NB4 (cell line): ENCODE data around the gene TYW1B.
A peak's percentile ranks its signal among the peaks of the same experiment; 100 is the strongest.
"Not testable (repeated sequence)": the region's sequence is repeated elsewhere in the genome, so short reads cannot be mapped to it uniquely, and the experiment has no call there.

Source experiments
- DNase-seq: peaks from one replicate; pipeline ENCODE4 v3.0.0; 2010; ENCODE audit warnings: low read depth
- H3K4me3 ChIP-seq: one replicate; pipeline ENCODE4 v1.5.1; 2011; ENCODE audit warnings: mild to moderate bottlenecking, low read depth, low read length, moderate library complexity
- CTCF ChIP-seq: IDR thresholded peaks from one replicate; pipeline ENCODE4 v1.5.1; 2012; ENCODE audit warnings: low read depth, low read length
- MAX ChIP-seq: IDR thresholded peaks from 2 replicates; pipeline ENCODE4 v1.6.1; 2011; ENCODE audit warnings: low read depth, low read length
- MYC ChIP-seq: IDR thresholded peaks from 2 replicates; pipeline ENCODE4 v1.6.1; 2011; ENCODE audit warnings: low read depth, low read length
- POLR2A ChIP-seq: IDR thresholded peaks from 2 replicates; pipeline ENCODE4 v1.6.1; 2011; ENCODE audit warnings: mild to moderate bottlenecking; ENCODE audit not compliant: insufficient read length; ENCODE audit errors: extremely low read depth

The TYW1B gene

DNA sequence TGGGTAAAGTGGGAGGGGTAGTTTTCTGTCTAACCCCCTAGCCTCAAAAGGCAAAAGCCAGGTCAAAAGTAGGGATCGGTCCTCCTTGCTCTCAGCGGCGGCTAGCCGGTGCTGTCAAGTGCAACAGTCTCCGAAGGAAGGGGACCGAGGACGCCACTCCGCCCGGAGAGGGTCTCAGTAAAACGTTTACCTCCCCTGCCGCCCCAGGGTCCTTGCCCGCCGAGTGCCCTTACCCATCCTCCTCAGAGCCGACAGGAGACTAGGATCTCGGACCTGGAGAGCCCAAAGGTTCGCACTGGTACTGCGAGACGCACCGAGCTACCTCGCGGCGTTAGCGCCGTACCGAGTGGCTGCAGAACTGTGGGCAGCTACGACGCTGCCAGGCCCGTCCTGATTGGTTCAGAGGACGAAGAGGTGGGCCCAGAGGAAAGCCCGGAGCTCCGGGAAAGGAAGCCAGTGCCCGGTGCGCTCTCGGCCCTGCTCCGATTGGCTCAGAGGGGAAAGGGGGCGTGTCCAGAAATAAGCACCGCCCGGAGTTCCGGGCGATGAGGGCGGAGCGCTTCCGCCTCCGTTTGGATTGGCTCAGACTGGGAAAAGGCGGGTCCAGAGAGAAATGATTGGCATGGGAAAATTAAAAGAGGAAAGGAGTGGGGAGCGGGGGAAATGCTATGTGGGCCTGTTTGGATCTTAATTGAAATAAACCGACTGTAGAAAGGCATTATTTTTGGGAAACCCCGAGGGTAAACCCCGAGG lies at the start of gene TYW1B:
Gene TYW1B (minus strand): TSS at position 362 of the 753 bp plus-strand sequence. CDS start 125 bp downstream, at position 237.
- peak within 1 kb of the TSS; percentile 93 for H3K4me3 ChIP-seq
- TF ChIP-seq MAX, result peak; percentile 34
- TF ChIP-seq MYC, result 0 out of 2 replicates have a peak, but pooled peaks have one; percentile 20
- peak; percentile 91 for TF ChIP-seq POLR2A
- DNase-seq, result peak; percentile 99

DNA sequence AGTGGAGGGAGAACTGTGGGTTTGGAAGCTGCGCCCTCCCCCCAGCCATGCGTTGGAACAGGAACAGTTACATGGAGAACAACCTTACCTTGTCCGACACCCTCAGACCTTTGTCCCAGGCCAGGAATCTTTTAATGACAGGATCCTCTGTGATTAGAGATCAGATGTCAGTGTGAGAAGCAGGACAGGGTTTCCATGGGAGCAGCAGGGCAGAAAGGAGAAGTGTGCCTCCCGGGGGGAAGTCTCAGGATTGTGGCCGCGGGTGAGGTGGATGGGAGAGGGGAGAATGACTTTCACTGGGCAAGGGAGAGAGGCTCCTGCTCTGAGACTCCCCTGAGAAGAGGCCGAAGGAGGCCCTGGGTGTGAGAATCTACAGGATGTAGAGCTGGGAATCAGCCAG lies 39.6 kb upstream of the TYW1B start:
- DNase-seq, H3K4me3 ChIP-seq: not testable (repeated sequence)

DNA sequence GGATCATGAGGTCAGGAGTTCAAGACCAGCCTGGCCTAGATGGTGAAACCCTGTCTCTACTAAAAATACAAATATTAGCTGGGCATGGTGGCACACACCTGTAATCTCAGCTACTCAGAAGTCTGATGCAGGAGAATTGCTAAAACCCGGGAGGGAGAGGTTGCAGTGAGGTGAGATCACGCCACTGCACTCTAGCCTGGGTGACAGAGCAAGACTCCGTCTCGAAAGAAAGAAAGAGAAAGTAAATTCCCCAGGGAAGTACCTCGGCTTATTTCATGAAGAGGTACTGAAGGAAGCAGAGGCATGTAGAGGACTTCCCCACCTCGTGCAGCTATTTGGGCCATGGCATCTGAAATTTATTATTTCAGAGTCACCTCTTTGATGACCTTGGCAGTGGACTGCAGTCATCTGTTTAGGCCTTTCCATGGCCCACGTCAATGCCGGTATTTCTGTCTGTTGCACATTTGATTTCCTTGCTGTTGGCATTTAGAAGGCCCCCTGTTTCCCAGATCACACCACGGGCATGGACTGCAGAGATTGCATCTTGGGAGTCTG lies 30.9 kb upstream of the TYW1B start:
- DNase-seq, H3K4me3 ChIP-seq: not testable (repeated sequence)

- not testable (repeated sequence) for H3K4me3 ChIP-seq, DNase-seq
Measured at GRCh38 chr7:72857925-72858324, 29.9 kb upstream of the TYW1B start.

DNA sequence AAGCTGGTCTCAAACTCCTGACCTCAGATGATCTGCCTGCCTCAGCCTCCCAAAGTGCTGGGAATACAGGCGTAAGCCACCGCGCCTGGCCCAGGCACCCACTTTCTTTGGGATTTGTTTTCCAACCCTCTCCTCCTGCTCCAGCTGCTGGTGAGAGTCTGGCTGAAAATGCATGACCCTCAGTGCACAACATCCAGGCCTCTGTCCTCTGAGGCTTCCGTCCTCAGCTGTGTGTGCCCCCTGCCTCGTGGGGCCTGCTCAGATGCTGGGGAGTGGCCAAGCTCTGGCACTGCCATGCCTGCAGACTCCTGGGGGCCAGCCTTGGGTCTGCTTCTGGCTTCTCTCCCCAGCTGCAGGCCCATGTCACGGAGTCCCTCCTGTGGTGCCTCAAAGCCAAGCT lies 27.3 kb upstream of the TYW1B start:
- H3K4me3 ChIP-seq, DNase-seq: not testable (repeated sequence)

DNA sequence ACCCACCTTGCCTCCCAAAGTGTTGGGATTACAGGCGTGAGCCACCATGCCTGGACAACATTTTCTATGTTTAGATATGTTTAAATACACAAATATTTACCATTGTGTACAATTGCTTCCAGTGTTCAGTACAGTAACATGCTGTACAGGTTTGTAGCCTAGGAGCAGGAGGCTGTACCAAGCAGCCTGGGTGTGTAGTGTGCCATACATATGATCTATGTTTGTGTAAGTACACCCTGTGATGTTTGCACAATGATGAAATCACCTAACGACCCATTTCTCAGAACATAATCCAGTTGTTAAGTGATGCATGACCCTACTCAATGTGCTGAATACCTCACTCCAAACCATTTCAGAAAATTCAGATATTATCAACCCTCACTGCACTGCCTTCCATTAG lies 24.9 kb upstream of the TYW1B start:
- DNase-seq, H3K4me3 ChIP-seq: not testable (repeated sequence)

DNA sequence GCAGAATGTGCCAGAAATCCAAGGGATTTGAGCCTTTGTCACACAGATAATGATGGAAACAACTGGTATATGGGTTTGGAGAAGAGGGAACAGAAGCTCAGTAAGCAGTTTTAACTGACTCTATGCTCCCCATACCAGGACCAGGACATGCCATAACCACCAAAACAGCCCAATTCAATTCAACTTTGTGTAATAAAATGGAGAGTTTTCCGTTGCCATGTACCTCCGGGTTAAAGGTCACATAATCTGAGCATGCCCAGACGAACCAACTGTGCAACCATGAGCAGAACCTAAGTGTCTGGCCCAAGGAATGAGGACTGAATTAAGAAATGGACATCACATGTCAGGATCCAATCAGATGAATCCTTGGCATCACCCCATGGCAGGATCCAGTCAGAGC lies 22.7 kb upstream of the TYW1B start:
- DNase-seq, H3K4me3 ChIP-seq: not testable (repeated sequence)

- H3K4me3 ChIP-seq, DNase-seq: not testable (repeated sequence)
Measured at GRCh38 chr7:72844146-72844545, 16.1 kb upstream of the TYW1B start.

DNA sequence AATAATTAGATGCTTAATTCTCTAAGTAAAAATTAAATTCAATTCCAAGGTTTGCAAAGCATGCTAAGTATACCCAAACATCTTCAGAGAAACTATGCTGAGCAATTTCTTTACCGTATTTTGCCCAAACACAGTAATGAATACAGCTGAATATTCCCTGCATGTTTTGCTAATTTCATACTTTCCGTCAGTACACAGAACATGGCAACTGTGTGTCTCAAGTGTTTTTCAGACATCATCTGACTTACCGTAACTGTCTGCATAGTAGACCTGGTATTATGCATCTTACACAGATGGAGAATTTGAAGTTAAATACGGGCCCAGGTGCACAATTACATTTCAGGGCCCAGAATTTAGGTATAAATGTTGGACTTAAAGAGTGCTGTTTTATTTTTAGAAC lies 15.2 kb upstream of the TYW1B start:
- not testable (repeated sequence) for H3K4me3 ChIP-seq, DNase-seq

GRCh38 chr7:72840966-72841511 lies 13.0 kb upstream of the TYW1B start:
- DNase-seq, H3K4me3 ChIP-seq: not testable (repeated sequence)

GRCh38 chr7:72838315-72838714 lies 10.3 kb upstream of the TYW1B start:
- DNase-seq, H3K4me3 ChIP-seq: not testable (repeated sequence)

- H3K4me3 ChIP-seq, DNase-seq: not testable (repeated sequence)
Measured at GRCh38 chr7:72837291-72837690, 9.3 kb upstream of the TYW1B start.

- H3K4me3 ChIP-seq, result peak overlapping the region; percentile 80
Measured at GRCh38 chr7:72830567-72830966, 2.6 kb upstream of the TYW1B start.

GRCh38 chr7:72829687-72830354 lies 1.8 kb upstream of the TYW1B start:
- DNase-seq, result peak; percentile 72
- peak overlapping the region; percentile 80 for H3K4me3 ChIP-seq
- 0 out of 2 replicates have a peak, but pooled peaks have one; percentile 3 for TF ChIP-seq MAX
- TF ChIP-seq CTCF, result peak; percentile 52

More at GRCh38 chr7:72830567-72830966, 2.6 kb upstream of the TYW1B start:
- not testable (repeated sequence) for DNase-seq
